OCI-LY3 (cell line): ENCODE results near the gene NPY.
A peak's percentile ranks its signal among the peaks of the same experiment; 100 is the strongest.

Experiments used
- H2AFZ ChIP-seq: fragments of 200-600, 300-600 bp; shearing (Covaris generic); 2 replicates; pipeline ENCODE4 v1.6.0; 2014; ENCODE audit warnings: antibody characterized with exemption, low read depth, low read length
- H3K27ac ChIP-seq: fragments of 200-600, 300-600 bp; sonication (generic); 2 replicates; pipeline ENCODE4 v1.5.1; 2014; ENCODE audit warnings: mild to moderate bottlenecking, low read length, moderate library complexity, mixed read lengths
- H3K27me3 ChIP-seq: fragments of 200-600, 300-600 bp; sonication (generic); 2 replicates; pipeline ENCODE4 v1.6.1; 2014; ENCODE audit warnings: low read depth, low read length, mixed read lengths
- H3K36me3 ChIP-seq: fragments of 200-600, 300-600 bp; sonication (generic); replicated peaks from 2 replicates; pipeline ENCODE3; 2014; ENCODE audit warnings: low read depth, low read length, mixed read lengths
- H3K4me1 ChIP-seq: fragments of 300-600, 200-600 bp; sonication (generic); 2 replicates; pipeline ENCODE4 v1.6.1; 2014; ENCODE audit warnings: low read length, mixed read lengths
- H3K4me2 ChIP-seq: fragments of 200-600, 300-600 bp; sonication (generic); 2 replicates; pipeline ENCODE4 v1.6.1; 2014; ENCODE audit warnings: low read length, mixed read lengths
- H3K4me3 ChIP-seq: fragments of 300-600, 200-600 bp; sonication (generic); 2 replicates; pipeline ENCODE4 v1.5.1; 2014; ENCODE audit warnings: antibody characterized with exemption, mild to moderate bottlenecking, low read length, moderate library complexity
- H3K79me2 ChIP-seq: fragments of 300-600, 200-600 bp; shearing (Covaris generic); 2 replicates; pipeline ENCODE4 v1.6.1; 2014; ENCODE audit warnings: mild to moderate bottlenecking, low read length, mixed read lengths
- H3K9ac ChIP-seq: fragments of 300-600, 200-600 bp; shearing (Covaris generic); 2 replicates; pipeline ENCODE4 v1.6.0; 2014; ENCODE audit warnings: mild to moderate bottlenecking, low read length, moderate library complexity
- H3K9me3 ChIP-seq: fragments of 200-600, 300-600 bp; shearing (Covaris generic); 2 replicates; pipeline ENCODE4 v1.6.1; 2014; ENCODE audit warnings: low read length, mixed read lengths; ENCODE audit not compliant: insufficient read depth
- H4K20me1 ChIP-seq: fragments of 200-600, 300-600 bp; sonication (generic); 2 replicates; pipeline ENCODE4 v1.6.1; 2016; ENCODE audit warnings: low read length, mixed read lengths; ENCODE audit not compliant: insufficient read depth
- EZH2phosphoT487 ChIP-seq: fragments of 200-600 bp; shearing (Covaris generic); IDR thresholded peaks from 2 replicates; pipeline ENCODE4 v1.6.1; 2018; ENCODE audit warnings: antibody characterized with exemption, mixed run types, low read depth
- TF ChIP-seq, protein P1 (sequence below): fragments of 200-600, 300-600 bp; sonication (generic); IDR thresholded peaks from 2 replicates; pipeline ENCODE4 v1.5.1; 2014; ENCODE audit warnings: antibody characterized with exemption, low read length, low read depth

NPY gene

GRCh38 chr7:24312588-24312987, 28.6 kb downstream of the NPY start:
- no peaks in the 10 kb centered on the region for H3K4me1 ChIP-seq
- no peak overlapping the region for H2AFZ ChIP-seq
- TF ChIP-seq, protein P1, sequence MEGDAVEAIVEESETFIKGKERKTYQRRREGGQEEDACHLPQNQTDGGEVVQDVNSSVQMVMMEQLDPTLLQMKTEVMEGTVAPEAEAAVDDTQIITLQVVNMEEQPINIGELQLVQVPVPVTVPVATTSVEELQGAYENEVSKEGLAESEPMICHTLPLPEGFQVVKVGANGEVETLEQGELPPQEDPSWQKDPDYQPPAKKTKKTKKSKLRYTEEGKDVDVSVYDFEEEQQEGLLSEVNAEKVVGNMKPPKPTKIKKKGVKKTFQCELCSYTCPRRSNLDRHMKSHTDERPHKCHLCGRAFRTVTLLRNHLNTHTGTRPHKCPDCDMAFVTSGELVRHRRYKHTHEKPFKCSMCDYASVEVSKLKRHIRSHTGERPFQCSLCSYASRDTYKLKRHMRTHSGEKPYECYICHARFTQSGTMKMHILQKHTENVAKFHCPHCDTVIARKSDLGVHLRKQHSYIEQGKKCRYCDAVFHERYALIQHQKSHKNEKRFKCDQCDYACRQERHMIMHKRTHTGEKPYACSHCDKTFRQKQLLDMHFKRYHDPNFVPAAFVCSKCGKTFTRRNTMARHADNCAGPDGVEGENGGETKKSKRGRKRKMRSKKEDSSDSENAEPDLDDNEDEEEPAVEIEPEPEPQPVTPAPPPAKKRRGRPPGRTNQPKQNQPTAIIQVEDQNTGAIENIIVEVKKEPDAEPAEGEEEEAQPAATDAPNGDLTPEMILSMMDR = no peak
- TF ChIP-seq EZH2phosphoT487 = no peak
- H3K79me2 ChIP-seq = no peaks in the 10 kb centered on the region
- no peaks in the 10 kb centered on the region for H3K36me3 ChIP-seq
- no peak overlapping the region for H3K4me3 ChIP-seq
- no peaks in the 10 kb centered on the region for H3K27me3 ChIP-seq
- no peak overlapping the region for H3K27ac ChIP-seq
- H4K20me1 ChIP-seq = no peaks in the 10 kb centered on the region
- H3K9me3 ChIP-seq = no peaks in the 10 kb centered on the region
- no peak overlapping the region for H3K9ac ChIP-seq
- no peak overlapping the region for H3K4me2 ChIP-seq

DNA sequence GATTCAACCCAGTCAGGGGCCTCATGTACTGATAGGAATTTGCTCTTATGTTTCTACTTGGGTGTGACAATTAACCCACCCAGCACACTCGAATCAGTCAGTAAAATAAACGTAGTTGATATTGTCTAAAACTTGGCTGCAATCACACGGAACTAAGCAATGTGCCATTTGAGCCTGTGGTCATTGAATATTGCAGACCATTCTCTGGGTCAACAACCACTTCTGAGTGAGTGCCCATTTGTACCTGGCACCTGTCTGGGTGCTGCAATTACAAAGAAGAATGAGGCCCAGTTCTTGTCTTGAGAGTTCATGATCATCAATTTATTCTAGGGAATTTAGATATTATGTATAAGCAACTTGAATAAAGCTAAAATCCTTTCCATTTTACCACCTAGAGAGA, 29.8 kb downstream of the NPY start:
- Histone ChIP-seq H3K4me2 (no peak overlapping the region), H3K27ac (no peak overlapping the region), H3K9me3 (no peaks in the 10 kb centered on the region), H3K27me3 (no peaks in the 10 kb centered on the region), H3K36me3 (no peaks in the 10 kb centered on the region), H3K79me2 (no peaks in the 10 kb centered on the region), H3K4me3 (no peak overlapping the region), H4K20me1 (no peaks in the 10 kb centered on the region), H2AFZ (no peak overlapping the region), H3K9ac (no peak overlapping the region), H3K4me1 (no peaks in the 10 kb centered on the region)
- TF ChIP-seq, protein P1 = no peak
- no peak for TF ChIP-seq EZH2phosphoT487

DNA sequence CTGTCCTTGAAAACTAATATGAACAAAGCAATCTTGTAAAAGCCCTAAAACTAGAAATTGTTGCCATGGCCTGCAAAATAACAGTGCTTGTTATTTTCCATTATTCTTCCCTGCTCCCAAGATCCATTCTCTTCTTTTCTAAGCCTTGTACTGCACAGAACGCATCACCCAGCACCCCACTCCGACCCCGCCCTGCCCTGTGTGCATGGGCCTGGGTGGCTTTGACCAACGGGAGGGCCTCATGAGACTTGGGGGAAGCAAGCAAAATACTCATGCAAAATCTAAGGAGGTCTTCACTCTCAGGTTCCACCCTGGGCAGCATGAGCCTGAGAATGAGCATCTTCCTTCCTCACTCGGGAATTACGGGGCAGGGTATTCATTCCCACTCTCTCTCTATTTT, 32.4 kb downstream of the NPY start:
- H3K36me3 ChIP-seq = no peaks in the 10 kb centered on the region
- H3K27me3 ChIP-seq = no peaks in the 10 kb centered on the region; the same call in 1 of the 2 replicates
- no peak overlapping the region for H3K9ac ChIP-seq
- H4K20me1 ChIP-seq = no peaks in the 10 kb centered on the region
- no peak for TF ChIP-seq EZH2phosphoT487
- TF ChIP-seq, protein P1 = no peak
- no peak overlapping the region for H3K4me2 ChIP-seq
- no peaks in the 10 kb centered on the region for H3K4me1 ChIP-seq
- no peak overlapping the region for H3K27ac ChIP-seq
- H3K4me3 ChIP-seq = no peak overlapping the region
- H3K79me2 ChIP-seq = no peaks in the 10 kb centered on the region
- H3K9me3 ChIP-seq = no peaks in the 10 kb centered on the region
- H2AFZ ChIP-seq = no peak overlapping the region

GRCh38 chr7:24318326-24318725, 34.3 kb downstream of the NPY start:
- no peak for TF ChIP-seq EZH2phosphoT487
- TF ChIP-seq, protein P1 = peak; percentile 66
- Histone ChIP-seq H3K36me3 (no peaks in the 10 kb centered on the region), H3K4me1 (peaks cover 8% of the 10 kb centered on the region), H3K9ac (no peak overlapping the region), H3K4me2 (no peak overlapping the region), H3K27me3 (no peaks in the 10 kb centered on the region; the same call in 1 of the 2 replicates), H3K9me3 (no peaks in the 10 kb centered on the region), H4K20me1 (no peaks in the 10 kb centered on the region), H3K27ac (no peak overlapping the region), H3K79me2 (no peaks in the 10 kb centered on the region), H3K4me3 (no peak overlapping the region), H2AFZ (no peak overlapping the region)
